ENCODE measurements around the gene TBC1D22B. TPM values are rescaled to one million over a fixed set of nuclear protein-coding genes. Genes with fewer than 3 reads are reported as not detected.

TBC1D22B gene
- total and polyA plus RNA-seq, 9 of the 15 experiments (the other 6 are each of a cell fraction or from before 2014, with no cell fraction given) = 4.8 to 24.2 (median 13.5) TPM

GRCh38 chr6:37207903-37208456, 49.6 kb upstream of the TBC1D22B start (continued):
- 0 out of 2 replicates have a peak, but pooled peaks have one; percentile 18 for TF ChIP-seq POLR2AphosphoS5 (IDR thresholded peaks at IDR 0.05; ENCODE audit: control insufficient read depth, insufficient read depth, low read depth, low read length)
- TF ChIP-seq ZNF589 (CRISPR knock-in tag; IDR thresholded peaks at IDR 0.05; ENCODE audit: low read depth) = 0 out of 2 replicates have a peak, but pooled peaks have one; percentile 33
- peak in 1 of 2 experiments; percentile 3; a peak in 1 of 4 replicates for TF ChIP-seq FOXK2 (conservative IDR thresholded peaks at IDR 0.05 in 1 of 2, IDR thresholded peaks at IDR 0.05 in 1 of 2; ENCODE audit: low read depth in 2 of 2)
- peak; percentile 16 for TF ChIP-seq POLR2B (IDR thresholded peaks at IDR 0.05; ENCODE audit: low read depth, partially characterized antibody)
- TF ChIP-seq IRF9 (tag; IDR thresholded peaks at IDR 0.05) = 0 out of 2 replicates have a peak, but pooled peaks have one; percentile 17
- TF ChIP-seq NFATC3 (IDR thresholded peaks at IDR 0.05) = no peak
- TF ChIP-seq SRSF7 (optimal IDR thresholded peaks at IDR 0.05; ENCODE audit: low read depth, low read length) = no peak
- TF ChIP-seq GABPB2 (CRISPR knock-in tag; conservative IDR thresholded peaks at IDR 0.05) = no peak
- peak; percentile 54; the same call in 1 of the 2 replicates for TF ChIP-seq ZNF79 (CRISPR knock-in tag; IDR thresholded peaks at IDR 0.05; ENCODE audit: low read depth)
- peak; percentile 36 for TF ChIP-seq ZFP36 (IDR thresholded peaks at IDR 0.05; ENCODE audit: low read depth, low read length, partially characterized antibody)
- TF ChIP-seq ESRRA (IDR thresholded peaks at IDR 0.05; ENCODE audit: borderline replicate concordance, low read depth) = peak; percentile 42; the same call in 1 of the 2 replicates
- no peak for TF ChIP-seq FUS (optimal IDR thresholded peaks at IDR 0.05; ENCODE audit: low read depth, low read length)
- TF ChIP-seq HNRNPL (IDR thresholded peaks at IDR 0.05; ENCODE audit: low read depth, low read length) = no peak
- peak; percentile 91; the same call in 1 of the 2 replicates for TF ChIP-seq SMARCA5 (IDR thresholded peaks at IDR 0.05)
- TF ChIP-seq KDM1A (IDR thresholded peaks at IDR 0.05) = peak; percentile 53 to 83
- no peak for TF ChIP-seq E4F1 (CRISPR knock-in tag; IDR thresholded peaks at IDR 0.05; ENCODE audit: borderline replicate concordance)
- no peak for TF ChIP-seq FIP1L1 (IDR thresholded peaks at IDR 0.05; ENCODE audit: low read depth, low read length, poor library complexity, severe bottlenecking)
- TF ChIP-seq PHF21A (IDR thresholded peaks at IDR 0.05; ENCODE audit: borderline replicate concordance, low read depth) = 0 out of 2 replicates have a peak, but pooled peaks have one; percentile 32
- TF ChIP-seq MEF2D (tag; conservative IDR thresholded peaks at IDR 0.05; ENCODE audit: low read depth) = peak; percentile 35; the same call in 1 of the 2 replicates
- 0 out of 2 replicates have a peak, but pooled peaks have one; percentile 46 for TF ChIP-seq ZNF41 (CRISPR knock-in tag; conservative IDR thresholded peaks at IDR 0.05)
- no peak for TF ChIP-seq FOXP4 (CRISPR knock-in tag; IDR thresholded peaks at IDR 0.05; ENCODE audit: borderline replicate concordance)
- 0 out of 2 replicates have a peak, but pooled peaks have one; percentile 25 for TF ChIP-seq THRAP3 (IDR thresholded peaks at IDR 0.05; ENCODE audit: borderline replicate concordance)
